Right lobe of liver (tissue), 4 donors: ENCODE data around the gene ELN.

Experiments
- CTCF ChIP-seq, 4 donors: fragments of 200-600 bp in 3 of 4; fragments of 450-650 bp in 1 of 4; IDR thresholded peaks; one replicate each; pipeline versions ENCODE4 v1.5.1 to v1.8.0; 2016 to 2022; ENCODE audit warnings: antibody characterized with exemption in 4 of 4, mild to moderate bottlenecking in 2 of 4
- POLR2A ChIP-seq: fragments of 450-650 bp; IDR thresholded peaks from one replicate; pipeline ENCODE4 v1.6.1; 2017; ENCODE audit warnings: antibody characterized with exemption, mild to moderate bottlenecking
- donor health status: DM: no; HTN: no; CAD: no.
- donor health status: DM: no; HTN: no; CAD: no.
- donor health status: DM: no; HTN: yes; CAD: no.

- TF ChIP-seq CTCF (IDR thresholded peaks at IDR 0.05) (no peak), POLR2A (no peak)
Observed at GRCh38 chr7:74051193-74051592, 23.2 kb downstream of the ELN start.
